Frontal cortex (tissue), 4 donors: ENCODE data around the gene SYCP3. TPM values are rescaled to one million over a fixed set of nuclear protein-coding genes. Genes with fewer than 3 reads are reported as not detected.
"Not testable (repeated sequence)": the region's sequence is repeated elsewhere in the genome, so short reads cannot be mapped to it uniquely, and the experiment has no call there.

Experiments used
- DNase-seq, 2 donors: peaks; one replicate each; pipeline ENCODE4 v3.0.0; 2012; ENCODE audit warnings: low spot score in 2 of 2
- FAIRE-seq: peaks from 2 replicates; lab custom pipeline; 2012; peaks lifted over from hg19 to GRCh38; lab: Jason Lieb, UNC
- total RNA-seq: library from RNA; depleted of rRNA; stranded (reverse); fragments of >200 nt; gene quantifications from one replicate; pipeline ENCODE4 v1.2.3, GENCODE V29; 2014
- donor health status: control.
- donor health status: control.
- donor health status: control.

Gene SYCP3
- total RNA-seq, 1 donor from 2014 or later = 0.82 TPM

- no peak for DNase-seq
- no peak for FAIRE-seq
Measured at GRCh38 chr12:101761781-101762180, 22.5 kb upstream of the SYCP3 start.

- no peak for FAIRE-seq
- no peak for DNase-seq
Measured at GRCh38 chr12:101761350-101761749, 22.1 kb upstream of the SYCP3 start.

- peak in 1 of 2 donors; percentile 24 for DNase-seq
- FAIRE-seq = peak; percentile 3
Measured at GRCh38 chr12:101759396-101760047, 20.3 kb upstream of the SYCP3 start.

GRCh38 chr12:101750152-101750551 is 10.9 kb upstream of the SYCP3 start:
- FAIRE-seq (no peak), DNase-seq (no peak)

GRCh38 chr12:101749657-101750056 is 10.4 kb upstream of the SYCP3 start:
- DNase-seq (no peak), FAIRE-seq (no peak)

- DNase-seq (no peak), FAIRE-seq (no peak)
Measured at GRCh38 chr12:101748907-101749306, 9.6 kb upstream of the SYCP3 start.

- DNase-seq = no peak
Measured at GRCh38 chr12:101747697-101748096, 8.4 kb upstream of the SYCP3 start.

GRCh38 chr12:101746661-101747060 is 7.4 kb upstream of the SYCP3 start:
- no peak for DNase-seq
- no peak for FAIRE-seq

More at GRCh38 chr12:101747697-101748096, 8.4 kb upstream of the SYCP3 start:
- no peak for FAIRE-seq

GRCh38 chr12:101746196-101746595 is 6.9 kb upstream of the SYCP3 start:
- no peak for DNase-seq
- no peak for FAIRE-seq

GRCh38 chr12:101745481-101745880 is 6.2 kb upstream of the SYCP3 start:
- DNase-seq = no peak
- no peak for FAIRE-seq

GRCh38 chr12:101743724-101744472 is 4.6 kb upstream of the SYCP3 start:
- FAIRE-seq (no peak), DNase-seq (no peak)

- FAIRE-seq (no peak), DNase-seq (no peak)
Measured at GRCh38 chr12:101743242-101743641, 4.0 kb upstream of the SYCP3 start.

GRCh38 chr12:101740980-101741379 is 1.7 kb upstream of the SYCP3 start:
- FAIRE-seq = no peak
- DNase-seq = no peak

- DNase-seq = no peak
- no peak for FAIRE-seq
Measured at GRCh38 chr12:101740566-101740965, 1.3 kb upstream of the SYCP3 start.

GRCh38 chr12:101737476-101737875 is 1.8 kb downstream of the SYCP3 start:
- FAIRE-seq = no peak

GRCh38 chr12:101734482-101734881 is 4.8 kb downstream of the SYCP3 start:
- not testable (repeated sequence) for FAIRE-seq, DNase-seq

More at GRCh38 chr12:101737476-101737875, 1.8 kb downstream of the SYCP3 start:
- no peak for DNase-seq

GRCh38 chr12:101733166-101733565 is 6.1 kb downstream of the SYCP3 start:
- FAIRE-seq = no peak
- no peak for DNase-seq

- DNase-seq = no peak
- FAIRE-seq = no peak
Measured at GRCh38 chr12:101732318-101732717, 6.9 kb downstream of the SYCP3 start.

- FAIRE-seq = no peak
- no peak for DNase-seq
Measured at GRCh38 chr12:101729842-101730241, 9.4 kb downstream of the SYCP3 start.

- DNase-seq = no peak
- FAIRE-seq = no peak
Measured at GRCh38 chr12:101727098-101727497, 12.2 kb downstream of the SYCP3 start.

GRCh38 chr12:101722392-101722791 is 16.9 kb downstream of the SYCP3 start:
- DNase-seq (no peak), FAIRE-seq (no peak)
